HEK293 (cell line): ENCODE results near the gene B9D1.

ENCODE experiments used
- BCL11A ChIP-seq: fragments of 450-650 bp; formaldehyde crosslinking; IDR thresholded peaks from 2 replicates; pipeline ENCODE4 v1.5.1; 2016; ENCODE audit warnings: low read depth, missing biosample characterization, missing genetic modification characterization
- MYNN ChIP-seq: fragments of 450-650 bp; formaldehyde crosslinking; IDR thresholded peaks from 2 replicates; pipeline ENCODE4 v1.5.1; 2016; ENCODE audit warnings: missing biosample characterization, missing genetic modification characterization, borderline replicate concordance
- OSR2 ChIP-seq: fragments of 450-650 bp; formaldehyde crosslinking; IDR thresholded peaks from 2 replicates; pipeline ENCODE4 v1.5.1; 2016; ENCODE audit warnings: missing biosample characterization, missing genetic modification characterization
- PATZ1 ChIP-seq: fragments of 450-650 bp; formaldehyde crosslinking; IDR thresholded peaks from 2 replicates; pipeline ENCODE4 v1.5.1; 2016; ENCODE audit warnings: missing biosample characterization, missing genetic modification characterization
- TRIM28 ChIP-seq: IDR thresholded peaks from 2 replicates; pipeline ENCODE4 v1.6.1; 2011; ENCODE audit warnings: low read length, control low read depth, borderline replicate concordance
- ZFP41 ChIP-seq: fragments of 450-650 bp; formaldehyde crosslinking; IDR thresholded peaks from 2 replicates; pipeline ENCODE4 v1.5.1; 2016; ENCODE audit warnings: missing biosample characterization, missing genetic modification characterization, borderline replicate concordance
- ZFP69B ChIP-seq: fragments of 450-650 bp; formaldehyde crosslinking; IDR thresholded peaks from 2 replicates; pipeline ENCODE4 v1.5.1; 2016; ENCODE audit warnings: missing biosample characterization, missing genetic modification characterization
- ZNF146 ChIP-seq: fragments of 450-650 bp; formaldehyde crosslinking; IDR thresholded peaks from 2 replicates; pipeline ENCODE4 v1.5.1; 2016; ENCODE audit warnings: missing biosample characterization, missing genetic modification characterization
- ZNF16 ChIP-seq: fragments of 450-650 bp; formaldehyde crosslinking; IDR thresholded peaks from 2 replicates; pipeline ENCODE4 v1.5.1; 2016; ENCODE audit warnings: low read depth, missing biosample characterization, missing genetic modification characterization
- ZNF341 ChIP-seq: fragments of 450-650 bp; formaldehyde crosslinking; IDR thresholded peaks from 2 replicates; pipeline ENCODE4; 2016; ENCODE audit warnings: low read depth, missing biosample characterization, missing genetic modification characterization
- ZNF433 ChIP-seq: fragments of 450-650 bp; formaldehyde crosslinking; IDR thresholded peaks from 2 replicates; pipeline ENCODE4 v1.5.1; 2016; ENCODE audit warnings: missing biosample characterization, missing genetic modification characterization, low read depth
- ZNF514 ChIP-seq: fragments of 450-650 bp; formaldehyde crosslinking; IDR thresholded peaks from 2 replicates; pipeline ENCODE4 v1.5.1; 2016; ENCODE audit warnings: missing biosample characterization, missing genetic modification characterization
- ZNF658 ChIP-seq: fragments of 450-650 bp; formaldehyde crosslinking; IDR thresholded peaks from 2 replicates; pipeline ENCODE4; 2016; ENCODE audit warnings: missing biosample characterization, missing genetic modification characterization
- ZNF701 ChIP-seq: fragments of 450-650 bp; formaldehyde crosslinking; IDR thresholded peaks from 2 replicates; pipeline ENCODE4 v1.5.1; 2016; ENCODE audit warnings: missing biosample characterization, missing genetic modification characterization
- ZNF747 ChIP-seq: fragments of 450-650 bp; formaldehyde crosslinking; IDR thresholded peaks from 2 replicates; pipeline ENCODE4 v1.5.1; 2016; ENCODE audit warnings: missing biosample characterization, missing genetic modification characterization
- ZNF768 ChIP-seq: fragments of 450-650 bp; formaldehyde crosslinking; IDR thresholded peaks from 2 replicates; pipeline ENCODE4 v1.5.1; 2018; ENCODE audit warnings: missing biosample characterization, mild to moderate bottlenecking, missing genetic modification characterization
- ZNF777 ChIP-seq: fragments of 450-650 bp; formaldehyde crosslinking; IDR thresholded peaks from 2 replicates; pipeline ENCODE4 v1.5.1; 2017; ENCODE audit warnings: missing biosample characterization, missing genetic modification characterization, borderline replicate concordance
- ZNF830 ChIP-seq: fragments of 450-650 bp; IDR thresholded peaks from 2 replicates; pipeline ENCODE4 v1.5.0; 2018; ENCODE audit warnings: missing biosample characterization, missing genetic modification characterization, low read depth, mild to moderate bottlenecking, moderate library complexity
- ZSCAN30 ChIP-seq: fragments of 450-650 bp; IDR thresholded peaks from 2 replicates; pipeline ENCODE4 v1.5.1; 2018; ENCODE audit warnings: missing biosample characterization, mild to moderate bottlenecking, missing genetic modification characterization, moderate library complexity
- TF ChIP-seq, protein P1 (sequence below): fragments of 450-650 bp; formaldehyde crosslinking; IDR thresholded peaks from 2 replicates; pipeline ENCODE4 v1.5.0; 2017; ENCODE audit warnings: missing biosample characterization, missing genetic modification characterization, borderline replicate concordance
- TF ChIP-seq, protein P2 (sequence below): fragments of 450-650 bp; formaldehyde crosslinking; IDR thresholded peaks from 2 replicates; pipeline ENCODE4 v1.5.1; 2016; ENCODE audit warnings: missing biosample characterization, missing genetic modification characterization
- TF ChIP-seq, protein P3 (sequence below): fragments of 450-650 bp; formaldehyde crosslinking; IDR thresholded peaks from 2 replicates; pipeline ENCODE4 v1.5.1; 2016; ENCODE audit warnings: missing biosample characterization, missing genetic modification characterization, low read depth
- TF ChIP-seq, protein P4 (sequence below): sonication (generic); formaldehyde crosslinking; IDR thresholded peaks from 2 replicates; pipeline ENCODE4 v1.8.1; 2022; ENCODE audit warnings: mild to moderate bottlenecking, moderate library complexity, missing genetic modification reagents
- TF ChIP-seq, protein P5 (sequence below): fragments of 450-650 bp; formaldehyde crosslinking; IDR thresholded peaks from 2 replicates; pipeline ENCODE4 v1.5.1; 2016; ENCODE audit warnings: missing biosample characterization, missing genetic modification characterization, borderline replicate concordance
- TF ChIP-seq, protein P6 (sequence below): fragments of 450-650 bp; formaldehyde crosslinking; IDR thresholded peaks from 2 replicates; pipeline ENCODE4 v1.5.1; 2017; ENCODE audit warnings: missing biosample characterization, missing genetic modification characterization

B9D1 gene

DNA sequence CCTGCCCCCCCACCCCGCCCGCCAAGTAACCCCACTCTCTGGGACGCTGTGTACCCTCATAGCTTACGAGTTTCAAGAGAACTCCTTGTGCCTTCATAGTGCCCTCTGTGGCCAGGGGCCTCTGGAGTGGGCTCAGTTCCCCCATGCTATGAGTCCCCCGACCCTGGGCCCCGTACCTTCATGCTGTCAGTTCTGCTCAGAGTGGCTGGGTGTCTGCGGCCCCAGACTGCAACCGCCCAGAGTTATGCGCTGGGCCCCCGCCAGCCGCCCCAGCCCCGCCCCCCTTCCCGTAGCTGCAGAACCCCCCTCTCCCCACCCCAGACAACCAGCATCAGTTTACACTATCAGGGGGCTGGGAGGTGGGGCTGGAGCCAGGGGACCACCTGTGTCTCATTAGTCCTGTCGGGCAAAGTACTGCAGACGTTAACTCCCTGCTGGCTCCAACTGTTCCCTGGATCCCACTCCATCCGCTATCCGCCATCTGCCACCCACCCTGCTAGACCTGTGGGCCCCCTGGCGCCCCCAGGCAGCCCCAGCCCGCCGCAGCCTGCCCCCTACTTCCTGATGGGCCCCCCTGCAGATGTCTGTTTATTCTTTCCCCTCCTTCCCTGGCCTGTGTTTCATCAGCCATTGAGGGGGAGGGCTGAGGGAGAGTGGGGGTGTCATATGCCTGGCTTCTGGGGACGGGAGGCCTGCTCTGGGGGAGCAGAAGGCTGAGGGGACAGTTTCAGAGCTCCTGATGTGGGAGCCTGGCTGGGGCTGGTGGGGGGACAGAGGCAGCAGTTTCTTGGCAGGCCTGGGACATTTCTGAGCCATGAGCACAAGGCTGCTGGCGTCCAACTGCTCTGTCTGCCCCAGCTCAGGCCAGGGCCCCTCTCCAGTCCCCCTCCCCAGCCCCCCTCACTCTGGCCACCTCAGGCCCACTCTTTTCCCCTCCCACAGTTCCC is 24.7 kb upstream of the B9D1 start, which contains the start of gene MFAP4 (continued):
- TF ChIP-seq BCL11A (tag by site-specific recombination) (no peak), PATZ1 (tag by site-specific recombination) (peak; percentile 70), ZNF747 (tag by site-specific recombination) (no peak), ZNF146 (tag by site-specific recombination) (no peak), ZNF433 (tag by site-specific recombination) (no peak), ZFP41 (no peak), OSR2 (tag by site-specific recombination) (no peak), ZNF658 (tag by site-specific recombination) (no peak), ZNF16 (no peak), ZNF830 (tag by site-specific recombination) (no peak), MYNN (no peak), ZNF777 (tag by site-specific recombination) (no peak), ZNF701 (tag by site-specific recombination) (no peak), ZNF768 (tag by site-specific recombination) (no peak), ZNF341 (tag by site-specific recombination) (no peak), ZFP69B (tag by site-specific recombination) (peak; percentile 94), ZSCAN30 (tag by site-specific recombination) (peak; percentile 49; the same call in 1 of the 2 replicates), TRIM28 (no peak), ZNF514 (tag by site-specific recombination) (no peak)
- TF ChIP-seq, protein P1, sequence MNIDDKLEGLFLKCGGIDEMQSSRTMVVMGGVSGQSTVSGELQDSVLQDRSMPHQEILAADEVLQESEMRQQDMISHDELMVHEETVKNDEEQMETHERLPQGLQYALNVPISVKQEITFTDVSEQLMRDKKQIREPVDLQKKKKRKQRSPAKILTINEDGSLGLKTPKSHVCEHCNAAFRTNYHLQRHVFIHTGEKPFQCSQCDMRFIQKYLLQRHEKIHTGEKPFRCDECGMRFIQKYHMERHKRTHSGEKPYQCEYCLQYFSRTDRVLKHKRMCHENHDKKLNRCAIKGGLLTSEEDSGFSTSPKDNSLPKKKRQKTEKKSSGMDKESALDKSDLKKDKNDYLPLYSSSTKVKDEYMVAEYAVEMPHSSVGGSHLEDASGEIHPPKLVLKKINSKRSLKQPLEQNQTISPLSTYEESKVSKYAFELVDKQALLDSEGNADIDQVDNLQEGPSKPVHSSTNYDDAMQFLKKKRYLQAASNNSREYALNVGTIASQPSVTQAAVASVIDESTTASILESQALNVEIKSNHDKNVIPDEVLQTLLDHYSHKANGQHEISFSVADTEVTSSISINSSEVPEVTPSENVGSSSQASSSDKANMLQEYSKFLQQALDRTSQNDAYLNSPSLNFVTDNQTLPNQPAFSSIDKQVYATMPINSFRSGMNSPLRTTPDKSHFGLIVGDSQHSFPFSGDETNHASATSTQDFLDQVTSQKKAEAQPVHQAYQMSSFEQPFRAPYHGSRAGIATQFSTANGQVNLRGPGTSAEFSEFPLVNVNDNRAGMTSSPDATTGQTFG (tag by site-specific recombination) = no peak
- TF ChIP-seq, protein P2, sequence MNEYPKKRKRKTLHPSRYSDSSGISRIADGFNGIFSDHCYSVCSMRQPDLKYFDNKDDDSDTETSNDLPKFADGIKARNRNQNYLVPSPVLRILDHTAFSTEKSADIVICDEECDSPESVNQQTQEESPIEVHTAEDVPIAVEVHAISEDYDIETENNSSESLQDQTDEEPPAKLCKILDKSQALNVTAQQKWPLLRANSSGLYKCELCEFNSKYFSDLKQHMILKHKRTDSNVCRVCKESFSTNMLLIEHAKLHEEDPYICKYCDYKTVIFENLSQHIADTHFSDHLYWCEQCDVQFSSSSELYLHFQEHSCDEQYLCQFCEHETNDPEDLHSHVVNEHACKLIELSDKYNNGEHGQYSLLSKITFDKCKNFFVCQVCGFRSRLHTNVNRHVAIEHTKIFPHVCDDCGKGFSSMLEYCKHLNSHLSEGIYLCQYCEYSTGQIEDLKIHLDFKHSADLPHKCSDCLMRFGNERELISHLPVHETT = no peak
- TF ChIP-seq, protein P3, sequence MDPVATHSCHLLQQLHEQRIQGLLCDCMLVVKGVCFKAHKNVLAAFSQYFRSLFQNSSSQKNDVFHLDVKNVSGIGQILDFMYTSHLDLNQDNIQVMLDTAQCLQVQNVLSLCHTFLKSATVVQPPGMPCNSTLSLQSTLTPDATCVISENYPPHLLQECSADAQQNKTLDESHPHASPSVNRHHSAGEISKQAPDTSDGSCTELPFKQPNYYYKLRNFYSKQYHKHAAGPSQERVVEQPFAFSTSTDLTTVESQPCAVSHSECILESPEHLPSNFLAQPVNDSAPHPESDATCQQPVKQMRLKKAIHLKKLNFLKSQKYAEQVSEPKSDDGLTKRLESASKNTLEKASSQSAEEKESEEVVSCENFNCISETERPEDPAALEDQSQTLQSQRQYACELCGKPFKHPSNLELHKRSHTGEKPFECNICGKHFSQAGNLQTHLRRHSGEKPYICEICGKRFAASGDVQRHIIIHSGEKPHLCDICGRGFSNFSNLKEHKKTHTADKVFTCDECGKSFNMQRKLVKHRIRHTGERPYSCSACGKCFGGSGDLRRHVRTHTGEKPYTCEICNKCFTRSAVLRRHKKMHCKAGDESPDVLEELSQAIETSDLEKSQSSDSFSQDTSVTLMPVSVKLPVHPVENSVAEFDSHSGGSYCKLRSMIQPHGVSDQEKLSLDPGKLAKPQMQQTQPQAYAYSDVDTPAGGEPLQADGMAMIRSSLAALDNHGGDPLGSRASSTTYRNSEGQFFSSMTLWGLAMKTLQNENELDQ (tag by site-specific recombination) = no peak
- TF ChIP-seq, protein P4, sequence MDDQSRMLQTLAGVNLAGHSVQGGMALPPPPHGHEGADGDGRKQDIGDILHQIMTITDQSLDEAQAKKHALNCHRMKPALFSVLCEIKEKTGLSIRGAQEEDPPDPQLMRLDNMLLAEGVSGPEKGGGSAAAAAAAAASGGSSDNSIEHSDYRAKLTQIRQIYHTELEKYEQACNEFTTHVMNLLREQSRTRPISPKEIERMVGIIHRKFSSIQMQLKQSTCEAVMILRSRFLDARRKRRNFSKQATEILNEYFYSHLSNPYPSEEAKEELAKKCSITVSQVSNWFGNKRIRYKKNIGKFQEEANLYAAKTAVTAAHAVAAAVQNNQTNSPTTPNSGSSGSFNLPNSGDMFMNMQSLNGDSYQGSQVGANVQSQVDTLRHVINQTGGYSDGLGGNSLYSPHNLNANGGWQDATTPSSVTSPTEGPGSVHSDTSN (CRISPR knock-in tag) = no peak
- TF ChIP-seq, protein P5, sequence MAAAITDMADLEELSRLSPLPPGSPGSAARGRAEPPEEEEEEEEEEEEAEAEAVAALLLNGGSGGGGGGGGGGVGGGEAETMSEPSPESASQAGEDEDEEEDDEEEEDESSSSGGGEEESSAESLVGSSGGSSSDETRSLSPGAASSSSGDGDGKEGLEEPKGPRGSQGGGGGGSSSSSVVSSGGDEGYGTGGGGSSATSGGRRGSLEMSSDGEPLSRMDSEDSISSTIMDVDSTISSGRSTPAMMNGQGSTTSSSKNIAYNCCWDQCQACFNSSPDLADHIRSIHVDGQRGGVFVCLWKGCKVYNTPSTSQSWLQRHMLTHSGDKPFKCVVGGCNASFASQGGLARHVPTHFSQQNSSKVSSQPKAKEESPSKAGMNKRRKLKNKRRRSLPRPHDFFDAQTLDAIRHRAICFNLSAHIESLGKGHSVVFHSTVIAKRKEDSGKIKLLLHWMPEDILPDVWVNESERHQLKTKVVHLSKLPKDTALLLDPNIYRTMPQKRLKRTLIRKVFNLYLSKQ (tag by site-specific recombination) = no peak
- TF ChIP-seq, protein P6, sequence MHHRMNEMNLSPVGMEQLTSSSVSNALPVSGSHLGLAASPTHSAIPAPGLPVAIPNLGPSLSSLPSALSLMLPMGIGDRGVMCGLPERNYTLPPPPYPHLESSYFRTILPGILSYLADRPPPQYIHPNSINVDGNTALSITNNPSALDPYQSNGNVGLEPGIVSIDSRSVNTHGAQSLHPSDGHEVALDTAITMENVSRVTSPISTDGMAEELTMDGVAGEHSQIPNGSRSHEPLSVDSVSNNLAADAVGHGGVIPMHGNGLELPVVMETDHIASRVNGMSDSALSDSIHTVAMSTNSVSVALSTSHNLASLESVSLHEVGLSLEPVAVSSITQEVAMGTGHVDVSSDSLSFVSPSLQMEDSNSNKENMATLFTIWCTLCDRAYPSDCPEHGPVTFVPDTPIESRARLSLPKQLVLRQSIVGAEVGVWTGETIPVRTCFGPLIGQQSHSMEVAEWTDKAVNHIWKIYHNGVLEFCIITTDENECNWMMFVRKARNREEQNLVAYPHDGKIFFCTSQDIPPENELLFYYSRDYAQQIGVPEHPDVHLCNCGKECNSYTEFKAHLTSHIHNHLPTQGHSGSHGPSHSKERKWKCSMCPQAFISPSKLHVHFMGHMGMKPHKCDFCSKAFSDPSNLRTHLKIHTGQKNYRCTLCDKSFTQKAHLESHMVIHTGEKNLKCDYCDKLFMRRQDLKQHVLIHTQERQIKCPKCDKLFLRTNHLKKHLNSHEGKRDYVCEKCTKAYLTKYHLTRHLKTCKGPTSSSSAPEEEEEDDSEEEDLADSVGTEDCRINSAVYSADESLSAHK (tag by site-specific recombination) = peak; percentile 60; the same call in 1 of the 2 replicates
